HepG2 (cell line): ENCODE measurements around the gene PLIN3. TPM values are rescaled to one million over a fixed set of nuclear protein-coding genes. Genes with fewer than 3 reads are reported as not detected.

Source experiments
- ATF5 ChIP-seq: sonication (generic); formaldehyde crosslinking; IDR thresholded peaks from 2 replicates; pipeline ENCODE4 v1.4.0; 2020; ENCODE audit warnings: mild to moderate bottlenecking, low read depth, missing genetic modification reagents
- BCL6 ChIP-seq: IDR thresholded peaks from 2 replicates; pipeline ENCODE4 v1.6.1; 2016; ENCODE audit warnings: missing genetic modification reagents, missing compliant biosample characterization
- CREB3 ChIP-seq: sonication (generic); formaldehyde crosslinking; IDR thresholded peaks from 2 replicates; pipeline ENCODE4 v1.5.0; 2020; ENCODE audit warnings: missing genetic modification reagents
- IRF9 ChIP-seq: sonication (generic); formaldehyde crosslinking; IDR thresholded peaks from 2 replicates; pipeline ENCODE4 v1.8.0; 2022; ENCODE audit warnings: missing genetic modification reagents, mild to moderate bottlenecking, borderline replicate concordance
- REST ChIP-seq, 2 experiments: IDR thresholded peaks; 2 replicates each; pipeline ENCODE4 v1.6.1; 2011 to 2012; ENCODE audit warnings: low read length in 2 of 2, borderline replicate concordance in 1 of 2, low read depth in 1 of 2, mild to moderate bottlenecking in 1 of 2, moderate library complexity in 1 of 2
- TOE1 ChIP-seq: sonication (generic); formaldehyde crosslinking; IDR thresholded peaks from 2 replicates; pipeline ENCODE4 v1.4.0; 2020; ENCODE audit warnings: mild to moderate bottlenecking, missing genetic modification reagents
- TRAFD1 ChIP-seq: sonication (generic); formaldehyde crosslinking; IDR thresholded peaks from 2 replicates; pipeline ENCODE4 v1.5.1; 2020; ENCODE audit warnings: missing genetic modification reagents, mild to moderate bottlenecking, borderline replicate concordance
- ZNF160 ChIP-seq: sonication (generic); formaldehyde crosslinking; IDR thresholded peaks from 2 replicates; pipeline ENCODE4 v1.8.0; 2022; ENCODE audit warnings: mild to moderate bottlenecking, inconsistent platforms, missing genetic modification reagents
- ZNF362 ChIP-seq: sonication (generic); formaldehyde crosslinking; IDR thresholded peaks from 2 replicates; pipeline ENCODE4 v1.4.0; 2020; ENCODE audit warnings: missing genetic modification reagents, mild to moderate bottlenecking, borderline replicate concordance
- ZXDC ChIP-seq: sonication (generic); formaldehyde crosslinking; IDR thresholded peaks from 2 replicates; pipeline ENCODE4 v1.5.0; 2020; ENCODE audit warnings: mild to moderate bottlenecking, missing genetic modification reagents
- polyA plus RNA-seq, 8 experiments: library from polyadenylated mRNA; depleted of rRNA in 3 of 8; stranded (reverse) in 7 of 8; unstranded in 1 of 8; fragments of >200 nt; fragmentation: Illumina TruSeq in 4 of 8; extraction: Trizol in 4 of 8; gene quantifications; 2 replicates each; pipeline versions ENCODE4 v1.2.1 to v1.2.3, GENCODE V29; 2011 to 2016; ENCODE audit warnings: low read depth in 4 of 8, missing spikeins in 1 of 8, mixed read lengths in 1 of 8; ENCODE audit not compliant: insufficient read depth in 1 of 8
- total RNA-seq, 5 experiments: library from RNA; depleted of rRNA; stranded (reverse); fragments of >200 nt; fragmentation: Illumina TruSeq; extraction: Trizol; gene quantifications; 2 replicates each; pipeline ENCODE4 v1.2.3, GENCODE V29; 2016; ENCODE audit warnings: low read depth in 1 of 5

The PLIN3 gene
- total and polyA plus RNA-seq, 2 of the 13 experiments (the other 11 are each of a cell fraction or from before 2014, with no cell fraction given) = 49.3 to 57.9 TPM

GRCh38 chr19:4868286-4868834 is 893 bp upstream of the PLIN3 start (continued):
- TF ChIP-seq ZNF362 = no peak
- TF ChIP-seq CREB3 (CRISPR knock-in tag) = no peak
- TF ChIP-seq REST (IDR thresholded peaks at IDR 0.05; ENCODE audit: borderline replicate concordance in 1 of 2, low read depth in 1 of 2, low read length in 2 of 2) = no peak
- TF ChIP-seq TOE1 (CRISPR knock-in tag) = no peak
- no peak for TF ChIP-seq BCL6
- no peak for TF ChIP-seq ATF5 (CRISPR knock-in tag)
- peak; percentile 75; the same call in 1 of the 2 replicates for TF ChIP-seq IRF9 (CRISPR knock-in tag)
- 0 out of 2 replicates have a peak, but pooled peaks have one; percentile 18 for TF ChIP-seq ZXDC (CRISPR knock-in tag)
- no peak for TF ChIP-seq ZNF160 (CRISPR knock-in tag)
- TF ChIP-seq TRAFD1 (CRISPR knock-in tag) = no peak
- TF ChIP-seq, all 625 proteins: peak for 14
